Activated CD4-positive, CD25-positive, alpha-beta regulatory T cell treated with anti-CD3 and anti-CD28 coated beads, Interleukin-2, amount 50 U/mL, for 24 hours (primary cell): ENCODE results near the gene INSR.
"Not testable (repeated sequence)": the region's sequence is repeated elsewhere in the genome, so short reads cannot be mapped to it uniquely, and the experiment has no call there.

Experiments
- ATAC-seq, 2 donors: fragments of 150-1000 bp; cut with Tn5 transposase; one replicate each; pipeline ENCODE4 v1.10.0; 2021; ENCODE audit warnings: mild to moderate bottlenecking in 1 of 2, moderate library complexity in 1 of 2

INSR gene

DNA sequence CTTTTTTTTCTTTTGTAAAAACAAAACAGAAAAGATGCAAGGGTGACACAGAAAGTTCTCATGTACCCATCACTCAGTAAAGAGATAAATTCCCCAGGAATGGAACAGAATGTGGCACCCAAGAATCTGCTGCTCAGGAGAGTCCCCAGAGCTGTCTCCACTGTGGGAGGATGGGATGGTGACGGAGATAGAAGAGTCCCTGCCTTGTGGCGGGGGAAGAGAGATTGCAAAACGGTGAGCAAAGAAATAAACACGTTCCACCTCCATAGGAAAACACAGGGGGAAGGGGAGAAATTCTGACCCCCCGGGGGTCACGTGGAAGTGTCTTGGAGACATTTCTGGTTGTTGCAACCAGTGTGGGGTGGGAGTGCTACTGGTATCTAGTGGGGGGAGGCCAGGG, 76.4 kb downstream of the INSR start:
- ATAC-seq = no peak

DNA sequence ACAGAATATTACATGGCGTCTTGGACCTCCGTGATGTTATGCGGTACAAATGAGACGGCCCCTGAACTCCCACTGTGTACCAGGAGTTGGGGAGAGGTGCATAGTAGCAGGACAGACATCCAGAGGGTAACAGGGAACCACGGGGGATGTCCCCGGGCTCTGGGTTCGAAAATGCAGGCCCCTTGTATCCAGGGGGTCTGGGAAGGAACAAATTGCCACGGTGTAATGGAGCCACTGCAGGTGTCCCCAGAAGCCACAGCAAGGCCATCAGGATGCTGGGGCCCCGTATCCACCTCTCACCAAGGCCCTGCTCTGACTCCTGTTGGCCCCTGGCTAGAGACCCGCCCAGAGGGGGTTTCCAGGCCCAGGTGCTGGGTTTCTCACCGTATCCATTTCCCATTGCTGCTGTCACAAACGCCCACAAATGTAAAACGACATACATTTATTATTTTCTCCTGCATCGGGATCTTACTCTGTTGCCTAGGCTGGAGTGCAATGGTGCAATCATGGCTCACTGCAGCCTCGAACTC, 77.8 kb downstream of the INSR start:
- peak; percentile 41 to 63 for ATAC-seq

DNA sequence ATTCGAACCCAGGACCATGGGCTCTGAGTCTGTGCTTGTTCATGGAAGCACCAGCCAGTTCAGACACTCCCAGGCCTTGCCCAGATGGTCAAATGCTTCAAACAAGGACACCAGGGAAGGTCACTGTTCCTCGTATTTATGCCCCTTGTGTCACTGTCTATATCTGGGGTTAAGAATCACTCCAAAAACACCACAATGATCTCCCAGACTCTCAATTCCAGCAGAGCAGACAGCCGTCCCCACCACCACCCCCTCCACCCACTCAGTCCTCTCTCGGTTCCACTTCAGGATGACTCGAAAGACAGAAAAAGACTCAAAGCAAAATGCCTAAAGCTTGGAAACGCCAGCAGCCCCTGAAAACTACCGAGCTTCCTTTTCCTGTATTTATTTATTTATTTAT, 79.0 kb downstream of the INSR start:
- ATAC-seq = no peak

DNA sequence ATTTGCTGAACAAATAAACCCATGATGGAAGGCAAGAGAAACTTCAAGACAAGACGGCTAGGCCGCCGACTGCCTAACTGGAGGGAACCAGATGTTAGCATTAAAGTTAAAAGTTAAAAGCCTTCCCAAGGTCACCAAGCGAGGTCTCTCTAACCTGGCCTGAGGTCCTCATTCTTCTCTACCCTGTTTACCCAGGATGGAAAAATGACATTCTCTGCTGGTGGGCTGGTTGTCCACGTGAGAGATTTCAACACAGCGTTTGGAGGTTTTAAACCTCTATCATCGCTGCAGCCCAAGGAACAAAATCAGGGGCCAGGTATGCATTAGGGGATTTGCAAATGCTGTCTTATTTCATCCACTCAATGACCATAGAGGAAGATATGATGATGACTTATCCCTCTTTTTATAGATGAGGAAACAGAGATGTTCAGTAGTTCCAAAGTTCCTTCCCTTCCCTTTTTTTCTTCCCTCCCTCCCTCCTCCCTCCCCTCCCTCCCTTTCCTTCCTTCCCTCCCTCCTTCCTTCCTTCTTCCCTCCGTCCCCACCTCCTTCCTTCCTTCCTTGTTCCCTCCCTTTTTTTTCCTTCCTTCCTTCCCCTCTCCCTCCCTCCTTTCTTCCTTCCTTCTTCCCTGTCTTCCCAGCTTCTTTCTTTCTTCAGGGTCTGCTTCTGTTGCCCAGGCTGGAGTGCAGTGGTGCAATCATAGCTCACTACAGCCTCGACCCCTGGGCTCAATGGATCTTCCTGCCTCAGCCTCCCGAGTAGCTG, 79.7 kb downstream of the INSR start:
- ATAC-seq = no peak

DNA sequence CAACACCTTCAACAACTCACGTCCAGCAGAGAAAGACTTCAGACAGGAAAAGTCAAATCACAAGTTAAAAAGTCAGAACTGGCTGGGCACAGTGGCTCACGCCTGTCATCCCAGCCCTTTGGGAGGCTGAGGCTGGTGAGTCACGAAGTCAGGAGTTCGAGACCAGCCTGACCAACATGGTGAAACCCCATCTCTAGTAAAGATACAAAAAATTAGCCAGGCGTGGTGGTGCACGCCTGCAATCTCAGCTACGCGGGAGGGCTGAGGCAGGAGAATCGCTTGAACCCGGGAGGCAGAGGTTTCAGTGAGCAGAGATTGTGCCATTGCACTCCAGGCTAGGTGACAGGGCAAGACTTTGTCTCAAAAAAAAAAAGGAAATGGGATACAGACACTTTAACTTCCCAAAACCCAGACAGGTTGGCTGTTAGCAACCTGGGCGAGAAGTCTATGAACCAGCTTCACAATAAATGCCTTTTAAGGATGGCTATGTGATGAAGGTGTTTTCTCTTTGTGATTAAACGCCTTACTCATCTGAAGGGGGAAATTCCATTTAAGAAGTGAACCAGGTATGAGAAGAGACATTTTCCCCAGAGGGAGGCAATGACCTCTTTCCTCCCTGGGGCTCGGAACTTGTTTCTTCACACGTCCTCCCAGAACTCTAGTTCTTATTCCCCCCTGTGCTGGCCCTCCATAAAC, 80.4 kb downstream of the INSR start:
- peak; percentile 48 to 58 for ATAC-seq

DNA sequence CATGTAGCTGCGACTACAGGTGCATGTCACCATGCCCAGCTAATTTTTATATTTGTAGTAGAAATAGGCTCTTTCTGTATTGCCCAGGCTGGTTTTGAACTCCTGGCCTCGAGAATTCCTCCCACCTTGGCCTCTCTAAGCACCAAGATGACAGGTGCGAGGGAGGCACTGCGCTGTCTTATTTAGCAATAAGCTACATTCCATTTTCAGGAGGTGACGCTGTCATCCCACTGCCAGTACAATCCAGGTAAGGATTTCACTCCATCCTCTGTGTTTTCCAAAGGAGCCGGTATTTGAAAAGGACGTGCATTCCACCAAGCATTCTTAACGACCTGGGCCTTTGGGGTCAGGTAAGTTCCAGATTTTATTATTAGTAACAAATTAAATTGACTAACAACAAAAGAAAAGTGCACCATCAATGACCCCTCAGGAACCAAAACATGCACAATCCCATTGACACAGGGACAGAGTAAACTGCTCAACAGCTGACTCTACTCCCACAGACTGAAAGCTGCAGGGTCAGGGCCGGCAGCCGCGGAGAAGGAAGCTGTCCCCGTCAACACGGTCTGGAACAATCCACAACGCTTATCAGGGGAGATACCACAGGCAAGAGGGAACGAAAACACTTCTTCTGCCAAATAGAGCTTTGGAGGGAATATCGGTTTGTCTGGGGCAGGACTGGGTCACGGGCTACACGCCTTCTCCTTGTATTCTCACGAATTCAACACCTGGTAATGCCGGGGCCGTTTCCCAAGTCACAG, 82.8 kb downstream of the INSR start:
- no peak for ATAC-seq

DNA sequence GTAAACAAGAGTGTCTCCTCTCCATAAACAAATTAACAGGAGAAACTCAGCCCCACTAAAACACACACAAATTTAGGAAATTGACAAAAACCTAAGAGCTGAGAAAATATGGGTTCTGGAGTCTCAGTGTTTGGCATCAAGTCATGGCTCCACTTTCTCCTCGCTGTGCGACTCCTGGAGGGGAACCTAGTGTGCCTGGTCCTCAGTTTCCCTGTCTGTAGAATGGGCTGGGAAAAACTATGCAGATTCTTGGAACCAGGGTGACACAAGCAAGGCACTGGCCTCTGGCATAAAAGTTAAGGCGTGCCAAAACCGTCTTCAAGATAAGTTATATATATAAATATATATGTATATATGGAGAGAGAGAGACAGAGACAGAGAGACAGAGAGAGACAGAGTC, 83.9 kb downstream of the INSR start:
- no peak for ATAC-seq

DNA sequence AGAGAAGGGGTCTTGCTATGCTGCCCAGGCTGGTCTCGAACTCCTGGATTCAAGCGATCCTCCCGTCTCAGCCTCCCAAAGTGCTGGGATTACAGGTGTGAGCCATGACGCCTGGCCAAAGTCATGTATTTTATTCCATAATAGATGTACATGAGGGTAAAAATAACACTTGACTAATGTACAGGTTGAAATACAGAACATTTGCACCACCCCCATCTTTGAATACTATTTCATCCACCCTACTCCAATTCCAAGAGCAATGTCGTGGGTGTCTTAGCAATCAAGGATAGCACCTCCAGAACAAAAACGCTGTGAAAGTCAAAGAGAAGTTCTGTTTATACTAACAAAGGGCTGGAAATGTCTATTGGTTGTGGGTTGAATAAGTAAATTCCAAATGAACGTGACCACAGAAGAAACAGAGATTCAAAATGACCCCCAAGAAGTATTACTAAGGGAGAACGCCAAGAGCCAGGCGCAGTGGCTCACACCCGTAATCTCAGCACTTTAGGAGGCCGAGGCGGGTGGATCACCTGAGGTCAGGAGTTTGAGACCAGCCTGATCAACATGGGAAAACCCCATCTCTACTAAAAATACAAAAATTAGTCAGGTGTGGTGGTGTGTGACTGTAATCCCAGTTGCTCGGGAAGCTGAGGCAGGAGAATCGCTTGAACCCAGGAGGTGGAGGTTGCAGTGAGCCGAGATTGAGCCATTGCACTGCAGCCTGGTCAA, 84.5 kb downstream of the INSR start:
- not testable (repeated sequence) for ATAC-seq

DNA sequence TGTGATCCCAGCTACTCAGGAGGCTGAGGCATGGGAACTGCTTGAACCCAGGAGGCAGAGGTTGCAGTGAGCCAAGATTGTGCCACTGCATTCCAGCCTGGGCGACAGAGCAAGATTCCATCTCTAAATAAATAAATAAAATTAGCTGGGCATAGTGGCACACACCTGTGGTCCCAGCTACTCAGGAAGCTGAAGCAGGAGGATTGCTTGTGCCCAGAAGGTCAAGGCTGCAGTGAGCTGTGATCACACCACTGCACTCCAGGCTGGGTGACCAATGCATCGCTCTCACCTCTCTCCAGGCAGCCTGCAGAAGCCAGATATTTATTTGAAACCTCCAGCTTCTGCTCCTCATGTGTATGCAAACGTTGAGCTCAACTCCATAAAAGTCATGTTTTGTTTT, 85.2 kb downstream of the INSR start:
- not testable (repeated sequence) for ATAC-seq

DNA sequence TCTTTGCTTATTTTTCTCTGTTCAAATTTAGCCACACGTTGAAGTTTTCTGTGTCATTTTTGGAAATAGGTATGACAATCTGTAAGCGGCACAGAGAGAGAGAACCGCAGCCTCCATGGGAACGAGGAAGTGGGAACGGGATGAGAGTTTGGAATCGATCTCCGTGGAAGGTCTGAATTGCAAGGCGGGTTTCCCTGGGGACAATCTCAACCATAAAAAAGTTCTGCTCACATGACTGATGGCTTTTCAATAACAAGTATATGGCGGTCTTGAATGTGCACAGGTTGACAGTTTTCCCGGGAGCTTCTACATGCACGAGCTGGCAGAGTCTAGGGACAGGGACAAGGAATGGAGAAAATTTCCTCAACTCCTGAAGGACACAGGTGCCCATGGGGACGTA, 90.9 kb downstream of the INSR start:
- no peak for ATAC-seq

DNA sequence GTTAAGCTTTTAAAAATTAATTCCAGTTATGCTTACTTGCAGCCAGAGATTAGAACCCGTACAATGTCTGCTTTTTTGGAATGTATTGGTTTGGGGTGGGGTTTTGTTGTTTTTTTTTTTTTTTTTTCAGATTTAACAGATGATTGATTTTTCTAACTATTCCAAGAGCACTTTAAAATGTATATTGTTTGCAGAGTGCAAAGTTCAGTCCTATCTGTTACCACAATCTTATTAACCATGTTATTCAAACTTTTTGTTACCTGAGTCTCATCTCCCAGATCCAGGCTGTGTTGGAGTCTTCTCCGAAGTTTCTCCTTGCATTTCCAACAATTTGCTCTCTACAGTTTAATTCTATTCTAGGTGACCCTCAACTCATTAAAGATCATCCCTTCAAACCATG, 91.3 kb downstream of the INSR start:
- no peak for ATAC-seq

DNA sequence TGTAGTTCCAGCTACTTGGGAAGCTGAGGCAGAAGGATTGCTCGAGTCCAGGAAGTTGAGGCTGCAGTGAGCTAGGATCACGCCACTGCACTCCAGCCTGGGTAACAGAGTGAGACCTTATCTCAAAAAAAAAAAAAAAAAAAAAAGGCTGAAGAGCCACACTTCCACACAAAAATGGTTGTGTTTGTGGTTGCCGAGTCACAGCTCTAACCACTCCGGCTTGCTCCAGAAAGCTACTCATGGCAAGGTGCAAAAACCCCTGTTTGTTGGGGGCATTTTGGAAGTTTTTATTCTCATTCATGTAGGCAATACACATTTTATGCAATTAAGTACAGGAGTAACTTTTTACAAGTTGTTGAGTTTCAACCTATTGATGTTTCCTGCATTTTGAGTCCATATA, 93.5 kb downstream of the INSR start:
- no peak for ATAC-seq

DNA sequence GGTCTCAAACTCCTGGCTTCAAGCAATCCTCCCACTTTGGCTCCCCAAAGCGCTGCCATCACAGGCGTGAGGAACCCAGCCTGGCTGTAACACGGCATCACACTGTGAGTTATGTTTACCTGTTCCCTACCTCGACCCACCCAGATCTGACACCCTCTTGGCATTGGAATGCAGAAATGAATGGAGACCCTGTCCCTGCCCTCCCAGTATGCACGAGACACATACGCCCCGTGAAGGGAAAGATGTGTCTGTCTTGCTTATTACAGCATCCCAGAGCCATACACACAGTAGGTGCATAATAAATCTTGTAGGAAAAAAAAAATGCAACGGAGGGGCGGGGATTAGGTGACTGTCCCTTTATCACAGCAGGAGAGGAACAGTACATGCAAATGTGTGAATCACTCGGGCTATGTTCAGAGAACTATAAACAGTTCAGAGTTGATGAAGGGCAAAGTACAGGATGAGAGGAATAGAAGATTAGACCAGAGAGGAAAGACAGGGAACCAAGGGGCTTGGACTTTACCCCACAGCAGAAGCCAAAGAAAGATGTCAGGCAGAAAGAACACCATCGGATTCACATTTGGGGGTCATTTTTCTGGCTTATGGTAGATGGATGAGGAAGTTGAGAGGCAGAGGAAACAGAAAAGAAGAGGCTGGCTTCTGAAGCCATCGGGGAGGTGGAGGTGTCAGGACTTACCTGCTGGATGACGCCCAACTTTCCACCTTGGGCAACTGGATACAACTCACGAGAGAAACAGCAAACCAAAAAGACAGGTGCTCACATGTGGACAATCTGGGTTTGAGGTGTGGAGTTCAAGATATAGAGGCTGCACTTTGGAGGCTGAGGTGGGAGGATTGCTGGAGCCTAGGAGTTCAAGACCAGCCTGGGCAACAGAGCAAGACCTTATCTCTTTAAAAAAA, 94.3 kb downstream of the INSR start:
- no peak for ATAC-seq

DNA sequence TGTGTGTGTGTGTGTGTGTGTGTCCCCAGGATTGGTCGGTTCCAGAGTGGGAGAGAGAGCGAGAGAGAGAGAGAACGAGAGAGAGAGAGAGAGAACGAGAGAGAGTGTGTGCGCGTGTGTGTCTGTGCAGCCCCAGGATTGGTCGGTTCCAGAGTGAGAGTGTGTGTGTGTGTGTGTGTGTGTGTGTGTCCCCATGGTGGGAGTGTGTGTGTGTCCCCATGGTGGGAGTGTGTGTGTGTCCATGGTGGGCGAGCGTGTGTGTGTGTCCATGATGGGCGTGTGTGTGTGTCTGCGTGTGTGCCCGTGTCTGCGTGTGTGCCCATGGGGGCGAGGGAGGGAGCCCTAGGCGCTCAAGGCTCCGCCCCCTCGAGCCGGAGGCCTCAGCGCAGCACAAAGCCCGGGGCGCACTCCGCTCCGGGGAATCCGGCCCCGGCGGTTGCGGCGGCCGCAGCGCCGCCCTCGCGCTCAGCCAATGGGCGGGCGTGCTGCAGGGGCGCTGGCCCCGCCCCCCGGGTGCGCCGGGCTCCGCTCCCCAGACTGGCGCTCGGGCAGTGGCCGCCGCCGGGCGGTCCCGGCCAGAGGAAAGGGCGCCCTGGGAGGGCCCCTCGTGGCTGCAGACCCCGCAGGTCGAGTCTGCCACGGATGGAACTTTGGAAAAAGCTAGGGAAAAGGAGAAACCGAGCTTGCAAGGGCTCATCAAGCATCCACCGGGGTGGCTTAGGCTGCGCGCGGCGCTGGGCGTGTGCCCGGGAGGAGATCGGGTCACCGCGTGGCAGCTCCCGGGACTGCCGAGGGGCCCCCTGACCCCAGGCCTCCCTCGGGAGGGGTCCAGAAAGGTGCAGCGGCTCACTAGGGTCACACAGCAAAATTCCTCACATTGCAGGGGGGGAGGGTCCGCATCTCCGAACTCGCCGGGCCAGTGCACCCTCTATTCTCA, 96.2 kb downstream of the INSR start:
- peak; percentile 80 to 83 for ATAC-seq

DNA sequence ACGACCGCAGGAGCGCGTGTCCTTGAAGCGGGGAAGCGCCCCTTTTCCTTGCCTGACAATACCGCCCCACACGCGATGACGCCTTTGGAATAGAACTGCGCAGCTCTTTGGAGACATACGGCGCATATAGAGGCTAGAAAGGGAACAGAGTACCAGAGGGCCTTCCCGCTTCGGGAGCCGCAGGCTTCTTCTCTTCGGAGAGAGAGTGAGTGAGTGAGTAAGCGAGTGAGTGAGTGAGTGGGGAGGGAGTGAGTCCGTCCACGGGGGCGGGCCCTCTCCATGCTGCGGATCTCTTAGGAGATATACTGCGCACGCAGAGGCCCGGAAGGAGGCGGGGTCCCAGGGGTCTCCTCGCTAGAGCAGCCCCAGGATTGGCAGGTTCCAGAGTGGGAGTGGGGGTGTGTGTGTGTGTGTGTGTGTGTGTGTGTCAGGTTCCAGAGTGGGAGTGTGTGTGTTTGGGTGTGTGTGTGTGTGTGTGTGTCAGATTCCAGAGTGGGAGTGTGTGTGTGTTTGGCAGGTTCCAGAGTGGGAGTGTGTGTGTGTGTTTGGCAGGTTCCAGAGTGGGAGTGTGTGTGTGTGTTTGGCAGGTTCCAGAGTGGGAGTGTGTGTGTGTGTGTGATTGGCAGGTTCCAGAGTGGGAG, 97.0 kb downstream of the INSR start:
- peak; percentile 83 to 85 for ATAC-seq

DNA sequence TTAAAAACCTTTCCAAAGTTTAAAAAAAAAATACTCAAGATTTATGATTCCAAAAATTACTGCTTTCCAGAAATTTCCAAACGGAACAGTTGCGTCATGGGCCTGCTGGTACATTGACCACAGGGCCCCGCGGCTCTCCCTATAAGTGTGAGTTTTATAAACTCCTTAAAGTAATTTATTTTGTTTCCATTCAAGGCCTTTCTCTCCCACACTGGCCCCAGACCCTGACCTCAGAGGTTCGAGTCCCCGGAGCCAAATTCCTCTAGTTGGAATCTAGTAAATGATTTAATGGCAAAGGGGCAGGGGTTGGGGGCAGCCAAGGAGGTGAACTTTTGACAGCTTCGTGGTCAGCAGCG, 97.5 kb downstream of the INSR start:
- no peak for ATAC-seq

DNA sequence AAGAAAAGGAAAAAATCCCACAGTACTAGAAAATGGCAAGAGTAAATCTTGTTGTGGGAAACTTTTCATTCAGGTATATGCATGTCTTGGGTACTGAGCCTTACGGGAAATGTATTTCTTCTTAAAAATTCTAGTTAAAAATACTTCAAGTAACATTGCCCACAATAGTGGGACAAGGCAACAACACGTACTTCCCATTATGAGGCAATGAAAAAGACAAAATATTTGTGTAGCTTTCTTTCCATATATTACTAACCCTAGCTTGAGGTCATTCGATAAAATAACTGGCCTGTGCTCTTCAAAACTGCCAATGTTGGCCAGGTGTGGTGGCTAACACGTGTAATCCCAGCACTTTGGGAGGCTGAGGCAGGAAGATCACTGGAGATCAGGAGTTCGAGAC, 99.2 kb downstream of the INSR start:
- ATAC-seq = no peak

DNA sequence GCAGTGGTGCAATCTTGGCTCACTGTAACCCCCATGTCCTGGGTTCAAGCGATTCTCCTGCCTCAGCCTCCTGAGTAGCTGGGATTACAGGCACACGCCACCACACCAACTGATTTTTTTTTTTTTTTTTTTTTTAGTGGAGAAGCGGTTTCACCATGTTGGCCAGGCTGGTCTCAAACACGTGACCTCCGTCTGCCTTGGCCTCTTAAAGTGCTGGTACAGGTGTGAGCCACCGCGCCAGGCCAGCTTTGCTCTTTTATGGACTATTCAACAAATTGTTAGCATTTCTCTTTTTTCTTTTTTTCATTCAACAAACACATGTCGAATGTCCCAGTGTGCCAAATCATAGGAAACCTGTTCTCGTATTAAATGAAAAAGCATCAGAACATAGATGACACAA, 99.6 kb downstream of the INSR start:
- ATAC-seq = no peak

DNA sequence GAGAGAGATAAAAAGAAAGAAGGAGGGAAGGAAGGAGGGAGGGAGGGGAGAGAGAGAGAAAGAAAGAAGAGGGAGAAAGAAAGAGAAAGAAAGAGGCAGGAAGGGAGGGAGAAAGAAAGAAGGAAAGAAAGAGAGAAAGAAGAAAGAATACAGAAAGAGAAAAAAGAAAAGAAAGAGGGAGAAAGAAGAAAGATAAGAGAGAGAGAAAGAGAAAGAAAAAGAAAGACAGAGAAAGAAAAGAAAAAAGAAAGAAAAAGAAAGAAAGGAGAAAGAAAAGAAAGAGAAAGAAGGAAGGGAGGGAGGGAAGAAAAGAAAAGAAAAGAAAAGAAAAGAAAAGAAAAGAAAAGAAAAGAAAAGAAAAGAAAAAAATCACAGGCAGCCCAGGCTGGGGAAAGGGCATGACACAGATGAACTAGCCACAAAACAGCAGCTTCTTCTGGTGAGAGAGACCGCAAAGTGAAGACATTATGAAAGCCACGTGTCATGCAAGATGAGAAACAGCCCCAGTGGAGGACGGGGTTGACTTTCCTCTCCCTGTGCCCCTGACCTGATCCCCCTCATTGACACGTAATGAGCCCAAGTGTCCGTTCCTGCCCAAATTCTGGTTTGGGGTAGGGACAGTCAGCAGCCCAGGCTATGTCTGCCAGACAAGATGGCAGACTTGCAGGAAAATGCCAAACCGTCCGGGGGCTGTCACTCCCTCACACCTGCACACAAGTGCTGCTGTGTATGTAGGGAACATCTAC, 102.1 kb downstream of the INSR start:
- ATAC-seq = peak; percentile 47 to 62
